Fibroblast of skin of left quadriceps (primary cell): Measurements from ENCODE around the gene CYP27C1.

ENCODE experiments used
- DNase-seq, 2 experiments: peaks; one replicate each; pipeline ENCODE4 v3.0.0-alpha.2; 2013; ENCODE audit warnings: low read depth in 2 of 2

The CYP27C1 gene

GRCh38 chr2:127193164-127193966 lies 26.7 kb downstream of the CYP27C1 start:
- no peak for DNase-seq

GRCh38 chr2:127191331-127192219 lies 28.5 kb downstream of the CYP27C1 start:
- no peak for DNase-seq

- no peak for DNase-seq
Observed at GRCh38 chr2:127188797-127189196, 31.3 kb downstream of the CYP27C1 start.

- no peak for DNase-seq
Observed at GRCh38 chr2:127187831-127188230, 32.3 kb downstream of the CYP27C1 start.

- no peak for DNase-seq
Observed at GRCh38 chr2:127187081-127187775, 32.9 kb downstream of the CYP27C1 start.

GRCh38 chr2:127185705-127186104 lies 34.4 kb downstream of the CYP27C1 start:
- no peak for DNase-seq

GRCh38 chr2:127185093-127185492 lies 35.0 kb downstream of the CYP27C1 start:
- no peak for DNase-seq

- DNase-seq, result no peak
Observed at GRCh38 chr2:127183771-127184170, 36.3 kb downstream of the CYP27C1 start.

GRCh38 chr2:127182626-127183458 lies 37.3 kb downstream of the CYP27C1 start:
- no peak for DNase-seq

- DNase-seq, result no peak
Observed at GRCh38 chr2:127181851-127182250, 38.2 kb downstream of the CYP27C1 start.

GRCh38 chr2:127179766-127180165 lies 40.3 kb downstream of the CYP27C1 start:
- DNase-seq, result peak; percentile 70 to 71

- no peak for DNase-seq
Observed at GRCh38 chr2:127177617-127178263, 42.4 kb downstream of the CYP27C1 start.

GRCh38 chr2:127176371-127177311 lies 43.5 kb downstream of the CYP27C1 start:
- DNase-seq, result no peak

GRCh38 chr2:127175751-127176354 lies 44.2 kb downstream of the CYP27C1 start:
- DNase-seq, result no peak

- DNase-seq, result no peak
Observed at GRCh38 chr2:127175041-127175721, 44.9 kb downstream of the CYP27C1 start.

- DNase-seq, result no peak
Observed at GRCh38 chr2:127174640-127175039, 45.5 kb downstream of the CYP27C1 start.

- no peak for DNase-seq
Observed at GRCh38 chr2:127174136-127174535, 46.0 kb downstream of the CYP27C1 start.

- DNase-seq, result peak; percentile 90 to 91
Observed at GRCh38 chr2:127173057-127173456, 47.0 kb downstream of the CYP27C1 start.

- no peak for DNase-seq
Observed at GRCh38 chr2:127172306-127172705, 47.8 kb downstream of the CYP27C1 start.
